ENCODE data around the gene TMED5. TPM values are rescaled to one million over a fixed set of nuclear protein-coding genes. Genes with fewer than 3 reads are reported as not detected.

Gene TMED5
- polyA plus RNA-seq, 1 experiment, result 76.1 TPM

- ChIA-PET POLR2A (interaction anchor here (0.7 kb wide), 1 partner anchor 327 kb away, joined by 3 read pairs; the partner anchor contains the start of gene RPL5), CTCF (interaction anchor here (1.4 kb wide), 1 partner anchor 165 kb away, joined by 5 read pairs; no protein-coding TSS in a partner anchor)
- no peak for DNase-seq (ENCODE audit: low read depth, low spot score)
- Histone ChIP-seq H3K9me3 (ENCODE audit: control insufficient read depth, insufficient read depth, low read length) (no peaks in the 10 kb centered on the region), H3K27me3 (ENCODE audit: control insufficient read depth, insufficient read depth, low read length) (no peaks in the 10 kb centered on the region), H3K27ac (ENCODE audit: low read depth, low read length) (no peak overlapping the region), H3K4me3 (ENCODE audit: low read depth, low read length) (no peak overlapping the region)
- TF ChIP-seq, protein P1, sequence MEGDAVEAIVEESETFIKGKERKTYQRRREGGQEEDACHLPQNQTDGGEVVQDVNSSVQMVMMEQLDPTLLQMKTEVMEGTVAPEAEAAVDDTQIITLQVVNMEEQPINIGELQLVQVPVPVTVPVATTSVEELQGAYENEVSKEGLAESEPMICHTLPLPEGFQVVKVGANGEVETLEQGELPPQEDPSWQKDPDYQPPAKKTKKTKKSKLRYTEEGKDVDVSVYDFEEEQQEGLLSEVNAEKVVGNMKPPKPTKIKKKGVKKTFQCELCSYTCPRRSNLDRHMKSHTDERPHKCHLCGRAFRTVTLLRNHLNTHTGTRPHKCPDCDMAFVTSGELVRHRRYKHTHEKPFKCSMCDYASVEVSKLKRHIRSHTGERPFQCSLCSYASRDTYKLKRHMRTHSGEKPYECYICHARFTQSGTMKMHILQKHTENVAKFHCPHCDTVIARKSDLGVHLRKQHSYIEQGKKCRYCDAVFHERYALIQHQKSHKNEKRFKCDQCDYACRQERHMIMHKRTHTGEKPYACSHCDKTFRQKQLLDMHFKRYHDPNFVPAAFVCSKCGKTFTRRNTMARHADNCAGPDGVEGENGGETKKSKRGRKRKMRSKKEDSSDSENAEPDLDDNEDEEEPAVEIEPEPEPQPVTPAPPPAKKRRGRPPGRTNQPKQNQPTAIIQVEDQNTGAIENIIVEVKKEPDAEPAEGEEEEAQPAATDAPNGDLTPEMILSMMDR (IDR thresholded peaks at IDR 0.05; ENCODE audit: low read depth, low read length), result no peak
These were observed 20.9 kb downstream of the TMED5 start for GRCh38 chr1:93159337-93159736.

DNA sequence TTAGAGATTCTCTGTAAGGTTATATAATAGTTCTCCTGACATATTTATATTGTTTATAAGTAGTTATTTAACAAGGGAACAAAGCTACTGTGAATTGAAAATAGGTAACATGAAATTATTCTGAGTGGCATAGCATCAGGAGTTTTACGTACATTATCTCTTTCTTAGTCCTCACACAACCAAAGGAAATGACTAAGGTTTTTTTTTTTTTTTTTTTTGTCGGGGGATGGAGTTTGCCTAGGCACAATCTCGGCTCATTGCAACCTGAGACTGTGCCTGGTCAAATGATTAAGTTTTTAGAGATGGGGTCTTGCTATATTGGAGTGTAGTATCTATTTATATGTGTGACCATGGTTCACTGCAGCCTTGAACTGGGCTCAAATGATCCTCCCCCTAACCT lies 24.9 kb downstream of the TMED5 start:
- ChIA-PET POLR2A (no interaction called here), CTCF (no interaction called here)
- no peaks in the 10 kb centered on the region for H3K9me3 ChIP-seq (ENCODE audit: control insufficient read depth, insufficient read depth, low read length)
- no peak overlapping the region for H3K4me3 ChIP-seq (ENCODE audit: low read depth, low read length)
- H3K27me3 ChIP-seq (ENCODE audit: control insufficient read depth, insufficient read depth, low read length), result no peaks in the 10 kb centered on the region
- TF ChIP-seq, protein P1 (IDR thresholded peaks at IDR 0.05; ENCODE audit: low read depth, low read length), result no peak
- no peak overlapping the region for H3K27ac ChIP-seq (ENCODE audit: low read depth, low read length)
- no peak for DNase-seq (ENCODE audit: low read depth, low spot score)

DNA sequence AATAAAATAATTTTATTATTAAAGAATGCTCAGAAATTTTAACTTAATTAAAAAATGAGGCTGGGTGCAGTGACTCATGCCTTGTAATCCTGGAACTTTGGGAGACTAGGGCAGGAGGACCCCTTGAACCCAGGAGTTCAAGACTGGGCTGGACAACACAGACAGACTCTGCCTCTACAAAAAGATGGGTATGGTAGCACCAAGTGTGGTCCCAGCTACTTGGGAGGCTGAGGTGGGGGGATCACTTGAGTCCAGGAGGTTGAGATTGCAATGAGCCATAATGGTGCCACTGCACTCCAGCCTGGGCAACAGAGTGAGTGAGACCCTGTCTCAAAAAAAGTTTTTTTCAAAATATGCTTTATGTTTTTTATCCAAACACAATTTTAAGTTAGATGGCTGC lies 25.3 kb downstream of the TMED5 start:
- TF ChIP-seq, protein P1 (IDR thresholded peaks at IDR 0.05; ENCODE audit: low read depth, low read length), result no peak
- H3K27me3 ChIP-seq (ENCODE audit: control insufficient read depth, insufficient read depth, low read length), result no peaks in the 10 kb centered on the region
- POLR2A ChIA-PET, result no interaction called here
- H3K9me3 ChIP-seq (ENCODE audit: control insufficient read depth, insufficient read depth, low read length), result no peaks in the 10 kb centered on the region
- H3K4me3 ChIP-seq (ENCODE audit: low read depth, low read length), result no peak overlapping the region
- DNase-seq (ENCODE audit: low read depth, low spot score), result no peak
- H3K27ac ChIP-seq (ENCODE audit: low read depth, low read length), result no peak overlapping the region
- CTCF ChIA-PET, result no interaction called here

DNA sequence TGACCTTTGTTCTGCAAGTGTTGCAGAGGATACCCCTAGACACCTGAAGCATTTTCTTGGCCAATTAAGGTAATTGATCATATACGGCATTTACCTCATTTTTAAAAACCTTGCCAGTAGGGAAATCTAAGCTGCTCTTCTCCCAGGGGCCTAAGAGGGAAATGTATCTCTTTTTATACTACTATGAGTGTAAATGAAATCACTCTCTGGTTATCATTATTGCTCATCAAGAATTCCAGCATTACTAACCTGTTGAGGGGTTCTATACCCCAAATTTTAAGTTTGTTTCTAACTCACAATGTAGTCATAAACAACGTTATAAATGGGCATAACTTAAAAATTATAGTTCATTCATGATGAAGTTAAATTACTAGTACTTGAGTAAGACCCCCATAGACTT lies 27.4 kb downstream of the TMED5 start:
- CTCF ChIA-PET, result interaction anchor here (1.6 kb wide), 1 partner anchor 152 kb away, joined by 3 read pairs; no protein-coding TSS in a partner anchor
- Histone ChIP-seq H3K27ac (ENCODE audit: low read depth, low read length) (no peak overlapping the region), H3K27me3 (ENCODE audit: control insufficient read depth, insufficient read depth, low read length) (no peaks in the 10 kb centered on the region), H3K4me3 (ENCODE audit: low read depth, low read length) (no peak overlapping the region), H3K9me3 (ENCODE audit: control insufficient read depth, insufficient read depth, low read length) (no peaks in the 10 kb centered on the region)
- POLR2A ChIA-PET, result no interaction called here
- TF ChIP-seq, protein P1 (IDR thresholded peaks at IDR 0.05; ENCODE audit: low read depth, low read length), result no peak
- DNase-seq (ENCODE audit: low read depth, low spot score), result no peak

GRCh38 chr1:93151474-93151873 lies 28.7 kb downstream of the TMED5 start:
- ChIA-PET CTCF (interaction anchor here (1.2 kb wide), 1 partner anchor 157 kb away, joined by 3 read pairs; no protein-coding TSS in a partner anchor), POLR2A (no interaction called here)
- Histone ChIP-seq H3K9me3 (ENCODE audit: control insufficient read depth, insufficient read depth, low read length) (no peaks in the 10 kb centered on the region), H3K4me3 (ENCODE audit: low read depth, low read length) (no peak overlapping the region), H3K27ac (ENCODE audit: low read depth, low read length) (no peak overlapping the region), H3K27me3 (ENCODE audit: control insufficient read depth, insufficient read depth, low read length) (no peaks in the 10 kb centered on the region)
- DNase-seq (ENCODE audit: low read depth, low spot score), result no peak
- TF ChIP-seq, protein P1 (IDR thresholded peaks at IDR 0.05; ENCODE audit: low read depth, low read length), result no peak

Measured in AG04450 (cell line).